ENCODE results near the gene PIK3R3.
A peak's percentile ranks its signal among the peaks of the same experiment; 100 is the strongest.
"Not testable (repeated sequence)": the region's sequence is repeated elsewhere in the genome, so short reads cannot be mapped to it uniquely, and the experiment has no call there.

The PIK3R3 gene

GRCh38 chr1:46062651-46063319 lies 69.6 kb downstream of the PIK3R3 start:
- DNase-seq = no peak

GRCh38 chr1:46061146-46061545 lies 71.3 kb downstream of the PIK3R3 start:
- DNase-seq = no peak

GRCh38 chr1:46058936-46059335 lies 73.5 kb downstream of the PIK3R3 start:
- DNase-seq = no peak

- no peak for DNase-seq
Observed at GRCh38 chr1:46057781-46058180, 74.6 kb downstream of the PIK3R3 start.

- not testable (repeated sequence) for DNase-seq
Observed at GRCh38 chr1:46057215-46057614, 75.2 kb downstream of the PIK3R3 start.

- DNase-seq = no peak
Observed at GRCh38 chr1:46056325-46056724, 76.1 kb downstream of the PIK3R3 start.

GRCh38 chr1:46053734-46054133 lies 78.7 kb downstream of the PIK3R3 start:
- peak; percentile 53 for DNase-seq

GRCh38 chr1:46044116-46044515 lies 88.3 kb downstream of the PIK3R3 start:
- no peak for DNase-seq

- peak; percentile 10 for DNase-seq
Observed at GRCh38 chr1:46043458-46044017, 88.9 kb downstream of the PIK3R3 start.

- no peak for DNase-seq
Observed at GRCh38 chr1:46041974-46042373, 90.5 kb downstream of the PIK3R3 start.

GRCh38 chr1:46041551-46041950 lies 90.9 kb downstream of the PIK3R3 start:
- DNase-seq = no peak

- no peak for DNase-seq
Observed at GRCh38 chr1:46039571-46040052, 92.8 kb downstream of the PIK3R3 start.

- peak; percentile 80 for DNase-seq
Observed at GRCh38 chr1:46036894-46037839, 95.3 kb downstream of the PIK3R3 start.

GRCh38 chr1:46034601-46035516 lies 97.6 kb downstream of the PIK3R3 start:
- DNase-seq = no peak

- DNase-seq = no peak
Observed at GRCh38 chr1:46030876-46031660, 101.4 kb downstream of the PIK3R3 start.

- no peak for DNase-seq
Observed at GRCh38 chr1:46030074-46030870, 102.2 kb downstream of the PIK3R3 start.

- no peak for DNase-seq
Observed at GRCh38 chr1:46027788-46028573, 104.4 kb downstream of the PIK3R3 start.

- DNase-seq = no peak
Observed at GRCh38 chr1:46026531-46026930, 105.9 kb downstream of the PIK3R3 start.

- no peak for DNase-seq
Observed at GRCh38 chr1:46021046-46021996, 111.1 kb downstream of the PIK3R3 start.

Measured in hematopoietic multipotent progenitor cell treated with erythropoietin and hydrocortisone succinate and interleukin-3 and kit ligand, for 8 days (in vitro differentiated cells).